ENCODE data around the gene SDK1.

Gene SDK1

GRCh38 chr7:3300651-3301448 is at the start of gene SDK1:
SDK1 (plus strand) TSS chr7:3301252; CDS start chr7:3301587, 335 bp downstream.
- Histone ChIP-seq H3K4me3 (ENCODE audit: low read length in 2 of 2) (peak within 1 kb of the TSS; percentile 73 to 78), H3K4me1 (ENCODE audit: control insufficient read depth, insufficient read depth, low read length) (peaks cover 12% of the 10 kb centered on the region), H3K27me3 (ENCODE audit: control insufficient read depth in 1 of 2, insufficient read depth in 2 of 2, low read length in 2 of 2) (peaks cover 0 to 4% of the 10 kb centered on the region in 2 donors), H3K36me3 (ENCODE audit: control insufficient read depth in 2 of 2, insufficient read depth in 2 of 2, low read length in 2 of 2) (no peaks in the 10 kb centered on the region), H3K9ac (ENCODE audit: low read length in 2 of 2) (peak within 1 kb of the TSS; percentile 13 to 56), H3K9me3 (ENCODE audit: control insufficient read depth in 2 of 2, low read length in 2 of 2) (no peaks in the 10 kb centered on the region), H3K27ac (ENCODE audit: low read length) (no peak within 1 kb of the TSS)

GRCh38 chr7:3254718-3255117 is 46.3 kb upstream of the SDK1 start:
- Histone ChIP-seq H3K27me3 (ENCODE audit: control insufficient read depth in 1 of 2, insufficient read depth in 2 of 2, low read length in 2 of 2) (no peaks in the 10 kb centered on the region), H3K9ac (ENCODE audit: low read length in 2 of 2) (no peak overlapping the region), H3K4me3 (ENCODE audit: low read length in 2 of 2) (no peak overlapping the region), H3K9me3 (ENCODE audit: control insufficient read depth in 2 of 2, low read length in 2 of 2) (peaks cover 0 to 3% of the 10 kb centered on the region in 2 donors), H3K36me3 (ENCODE audit: control insufficient read depth in 2 of 2, insufficient read depth in 2 of 2, low read length in 2 of 2) (no peaks in the 10 kb centered on the region), H3K4me1 (ENCODE audit: control insufficient read depth, insufficient read depth, low read length) (no peaks in the 10 kb centered on the region), H3K27ac (ENCODE audit: low read length) (no peak overlapping the region)

GRCh38 chr7:3259711-3260400 is 41.2 kb upstream of the SDK1 start:
- Histone ChIP-seq H3K9ac (ENCODE audit: low read length in 2 of 2) (peak overlapping the region; percentile 59 to 76), H3K9me3 (ENCODE audit: control insufficient read depth in 2 of 2, low read length in 2 of 2) (peaks cover 0 to 3% of the 10 kb centered on the region in 2 donors), H3K27ac (ENCODE audit: low read length) (peak overlapping the region; percentile 55), H3K36me3 (ENCODE audit: control insufficient read depth in 2 of 2, insufficient read depth in 2 of 2, low read length in 2 of 2) (no peaks in the 10 kb centered on the region), H3K4me1 (ENCODE audit: control insufficient read depth, insufficient read depth, low read length) (no peaks in the 10 kb centered on the region), H3K4me3 (ENCODE audit: low read length in 2 of 2) (peak overlapping the region; percentile 79 to 88), H3K27me3 (ENCODE audit: control insufficient read depth in 1 of 2, insufficient read depth in 2 of 2, low read length in 2 of 2) (no peaks in the 10 kb centered on the region)

- Histone ChIP-seq H3K9ac (ENCODE audit: low read length in 2 of 2) (peak overlapping the region; percentile 59 to 76), H3K4me1 (ENCODE audit: control insufficient read depth, insufficient read depth, low read length) (no peaks in the 10 kb centered on the region), H3K27me3 (ENCODE audit: control insufficient read depth in 1 of 2, insufficient read depth in 2 of 2, low read length in 2 of 2) (no peaks in the 10 kb centered on the region), H3K27ac (ENCODE audit: low read length) (peak overlapping the region; percentile 55), H3K36me3 (ENCODE audit: control insufficient read depth in 2 of 2, insufficient read depth in 2 of 2, low read length in 2 of 2) (no peaks in the 10 kb centered on the region), H3K4me3 (ENCODE audit: low read length in 2 of 2) (peak overlapping the region; percentile 79 to 88), H3K9me3 (ENCODE audit: control insufficient read depth in 2 of 2, low read length in 2 of 2) (peaks cover 0 to 3% of the 10 kb centered on the region in 2 donors)
These were observed 40.7 kb upstream of the SDK1 start for GRCh38 chr7:3260401-3260715.

- Histone ChIP-seq H3K27me3 (ENCODE audit: control insufficient read depth in 1 of 2, insufficient read depth in 2 of 2, low read length in 2 of 2) (no peaks in the 10 kb centered on the region), H3K9me3 (ENCODE audit: control insufficient read depth in 2 of 2, low read length in 2 of 2) (no peaks in the 10 kb centered on the region), H3K9ac (ENCODE audit: low read length in 2 of 2) (no peak overlapping the region), H3K36me3 (ENCODE audit: control insufficient read depth in 2 of 2, insufficient read depth in 2 of 2, low read length in 2 of 2) (no peaks in the 10 kb centered on the region), H3K27ac (ENCODE audit: low read length) (no peak overlapping the region), H3K4me1 (ENCODE audit: control insufficient read depth, insufficient read depth, low read length) (no peaks in the 10 kb centered on the region), H3K4me3 (ENCODE audit: low read length in 2 of 2) (no peak overlapping the region)
These were observed 36.2 kb upstream of the SDK1 start for GRCh38 chr7:3264693-3265339.

GRCh38 chr7:3265388-3265787 is 35.7 kb upstream of the SDK1 start:
- H3K4me1 ChIP-seq (ENCODE audit: control insufficient read depth, insufficient read depth, low read length): no peaks in the 10 kb centered on the region
- H3K36me3 ChIP-seq (ENCODE audit: control insufficient read depth in 2 of 2, insufficient read depth in 2 of 2, low read length in 2 of 2): no peaks in the 10 kb centered on the region
- H3K27me3 ChIP-seq (ENCODE audit: control insufficient read depth in 1 of 2, insufficient read depth in 2 of 2, low read length in 2 of 2): no peaks in the 10 kb centered on the region
- H3K9me3 ChIP-seq (ENCODE audit: control insufficient read depth in 2 of 2, low read length in 2 of 2): no peaks in the 10 kb centered on the region
- no peak overlapping the region for H3K4me3 ChIP-seq (ENCODE audit: low read length in 2 of 2)
- no peak overlapping the region for H3K27ac ChIP-seq (ENCODE audit: low read length)
- H3K9ac ChIP-seq (ENCODE audit: low read length in 2 of 2): no peak overlapping the region

- Histone ChIP-seq H3K9ac (ENCODE audit: low read length in 2 of 2) (no peak overlapping the region), H3K4me1 (ENCODE audit: control insufficient read depth, insufficient read depth, low read length) (no peaks in the 10 kb centered on the region), H3K4me3 (ENCODE audit: low read length in 2 of 2) (no peak overlapping the region), H3K27me3 (ENCODE audit: control insufficient read depth in 1 of 2, insufficient read depth in 2 of 2, low read length in 2 of 2) (no peaks in the 10 kb centered on the region), H3K36me3 (ENCODE audit: control insufficient read depth in 2 of 2, insufficient read depth in 2 of 2, low read length in 2 of 2) (no peaks in the 10 kb centered on the region), H3K27ac (ENCODE audit: low read length) (no peak overlapping the region), H3K9me3 (ENCODE audit: control insufficient read depth in 2 of 2, low read length in 2 of 2) (no peaks in the 10 kb centered on the region)
These were observed 34.8 kb upstream of the SDK1 start for GRCh38 chr7:3266240-3266639.

- Histone ChIP-seq H3K27me3 (ENCODE audit: control insufficient read depth in 1 of 2, insufficient read depth in 2 of 2, low read length in 2 of 2) (no peaks in the 10 kb centered on the region), H3K9me3 (ENCODE audit: control insufficient read depth in 2 of 2, low read length in 2 of 2) (no peaks in the 10 kb centered on the region), H3K4me3 (ENCODE audit: low read length in 2 of 2) (no peak overlapping the region), H3K9ac (ENCODE audit: low read length in 2 of 2) (no peak overlapping the region), H3K4me1 (ENCODE audit: control insufficient read depth, insufficient read depth, low read length) (no peaks in the 10 kb centered on the region), H3K36me3 (ENCODE audit: control insufficient read depth in 2 of 2, insufficient read depth in 2 of 2, low read length in 2 of 2) (no peaks in the 10 kb centered on the region), H3K27ac (ENCODE audit: low read length) (no peak overlapping the region)
These were observed 32.9 kb upstream of the SDK1 start for GRCh38 chr7:3267966-3268690.

GRCh38 chr7:3270362-3270761 is 30.7 kb upstream of the SDK1 start:
- Histone ChIP-seq H3K27ac (ENCODE audit: low read length) (no peak overlapping the region), H3K9ac (ENCODE audit: low read length in 2 of 2) (no peak overlapping the region), H3K4me1 (ENCODE audit: control insufficient read depth, insufficient read depth, low read length) (no peaks in the 10 kb centered on the region), H3K27me3 (ENCODE audit: control insufficient read depth in 1 of 2, insufficient read depth in 2 of 2, low read length in 2 of 2) (no peaks in the 10 kb centered on the region), H3K9me3 (ENCODE audit: control insufficient read depth in 2 of 2, low read length in 2 of 2) (no peaks in the 10 kb centered on the region), H3K36me3 (ENCODE audit: control insufficient read depth in 2 of 2, insufficient read depth in 2 of 2, low read length in 2 of 2) (no peaks in the 10 kb centered on the region), H3K4me3 (ENCODE audit: low read length in 2 of 2) (no peak overlapping the region)

- H3K27ac ChIP-seq (ENCODE audit: low read length): no peak overlapping the region
- no peaks in the 10 kb centered on the region for H3K36me3 ChIP-seq (ENCODE audit: control insufficient read depth in 2 of 2, insufficient read depth in 2 of 2, low read length in 2 of 2)
- no peaks in the 10 kb centered on the region for H3K27me3 ChIP-seq (ENCODE audit: control insufficient read depth in 1 of 2, insufficient read depth in 2 of 2, low read length in 2 of 2)
- no peak overlapping the region for H3K4me3 ChIP-seq (ENCODE audit: low read length in 2 of 2)
- no peaks in the 10 kb centered on the region for H3K9me3 ChIP-seq (ENCODE audit: control insufficient read depth in 2 of 2, low read length in 2 of 2)
- no peak overlapping the region for H3K9ac ChIP-seq (ENCODE audit: low read length in 2 of 2)
- no peaks in the 10 kb centered on the region for H3K4me1 ChIP-seq (ENCODE audit: control insufficient read depth, insufficient read depth, low read length)
These were observed 29.8 kb upstream of the SDK1 start for GRCh38 chr7:3271298-3271697.

Measured in stomach smooth muscle (tissue), 2 donors.